HCT116 (cell line): Measurements from ENCODE around the gene ANGPT4.

ENCODE experiments used
- EGR1 ChIP-seq: IDR thresholded peaks from 2 replicates; pipeline ENCODE4 v1.6.1; 2012; ENCODE audit warnings: low read depth
- EZH2 ChIP-seq: fragments of 200-600 bp; sonication (generic); IDR thresholded peaks from 2 replicates; pipeline ENCODE4 v1.6.1; 2017; ENCODE audit warnings: antibody characterized with exemption, mixed run types
- RAD21 ChIP-seq: IDR thresholded peaks from 2 replicates; pipeline ENCODE4 v1.6.1; 2012; ENCODE audit warnings: low read depth, mild to moderate bottlenecking
- SIN3A ChIP-seq: IDR thresholded peaks from 2 replicates; pipeline ENCODE4 v1.6.1; 2012; ENCODE audit warnings: low read depth
- SP1 ChIP-seq: IDR thresholded peaks from 2 replicates; pipeline ENCODE4 v1.6.1; 2012; ENCODE audit warnings: low read depth
- ZFX ChIP-seq: fragments of 450-650 bp; IDR thresholded peaks from 2 replicates; pipeline ENCODE4 v1.6.1; 2017
- TF ChIP-seq, protein P1 (sequence below), 3 experiments: fragments of 200-600 bp in 1 of 3; sonication (generic) in 1 of 3; IDR thresholded peaks in 2 of 3; conservative IDR thresholded peaks in 1 of 3; 2 replicates each; pipeline ENCODE4 v1.5.1; 2012 to 2017; ENCODE audit warnings: low read depth in 2 of 3, low read length in 2 of 3, antibody characterized with exemption in 1 of 3, borderline replicate concordance in 1 of 3, control low read depth in 1 of 3, mild to moderate bottlenecking in 1 of 3, mixed read lengths in 1 of 3, mixed run types in 1 of 3, moderate library complexity in 1 of 3; ENCODE audit not compliant: insufficient read depth in 1 of 3
- TF ChIP-seq, protein P2 (sequence below): IDR thresholded peaks from 2 replicates; pipeline ENCODE4 v1.6.1; 2012; ENCODE audit warnings: low read depth
- TF ChIP-seq, protein P3 (sequence below): IDR thresholded peaks from 2 replicates; pipeline ENCODE4 v1.6.1; 2012

DNA sequence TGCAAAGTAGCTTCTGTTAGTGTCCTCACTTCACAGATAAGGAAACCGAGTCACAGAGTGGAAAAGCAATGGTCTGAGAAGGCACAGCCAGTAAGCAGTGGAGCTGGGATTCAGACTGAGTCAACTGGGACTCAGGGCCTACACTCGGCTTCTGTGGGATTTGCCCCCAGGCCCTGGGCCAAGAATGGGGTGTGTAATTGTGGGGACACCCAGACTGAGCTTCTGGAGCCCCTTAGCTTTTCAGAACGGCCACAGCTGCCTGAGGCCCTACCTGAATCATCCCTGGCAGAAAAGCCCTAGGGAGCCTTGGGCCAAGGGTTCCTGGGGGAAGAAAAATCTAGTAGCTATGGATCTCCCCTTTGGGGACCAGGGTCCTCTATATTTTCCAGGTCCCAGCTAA, 6.5 kb downstream of the ANGPT4 start:
- TF ChIP-seq EZH2, result no peak
- TF ChIP-seq, protein P1, sequence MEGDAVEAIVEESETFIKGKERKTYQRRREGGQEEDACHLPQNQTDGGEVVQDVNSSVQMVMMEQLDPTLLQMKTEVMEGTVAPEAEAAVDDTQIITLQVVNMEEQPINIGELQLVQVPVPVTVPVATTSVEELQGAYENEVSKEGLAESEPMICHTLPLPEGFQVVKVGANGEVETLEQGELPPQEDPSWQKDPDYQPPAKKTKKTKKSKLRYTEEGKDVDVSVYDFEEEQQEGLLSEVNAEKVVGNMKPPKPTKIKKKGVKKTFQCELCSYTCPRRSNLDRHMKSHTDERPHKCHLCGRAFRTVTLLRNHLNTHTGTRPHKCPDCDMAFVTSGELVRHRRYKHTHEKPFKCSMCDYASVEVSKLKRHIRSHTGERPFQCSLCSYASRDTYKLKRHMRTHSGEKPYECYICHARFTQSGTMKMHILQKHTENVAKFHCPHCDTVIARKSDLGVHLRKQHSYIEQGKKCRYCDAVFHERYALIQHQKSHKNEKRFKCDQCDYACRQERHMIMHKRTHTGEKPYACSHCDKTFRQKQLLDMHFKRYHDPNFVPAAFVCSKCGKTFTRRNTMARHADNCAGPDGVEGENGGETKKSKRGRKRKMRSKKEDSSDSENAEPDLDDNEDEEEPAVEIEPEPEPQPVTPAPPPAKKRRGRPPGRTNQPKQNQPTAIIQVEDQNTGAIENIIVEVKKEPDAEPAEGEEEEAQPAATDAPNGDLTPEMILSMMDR (IDR thresholded peaks at IDR 0.05 in 2 of 3, conservative IDR thresholded peaks at IDR 0.05 in 1 of 3; ENCODE audit: borderline replicate concordance in 1 of 3, insufficient read depth in 1 of 3, low read depth in 2 of 3, low read length in 2 of 3), result no peak
- TF ChIP-seq RAD21, result no peak
- TF ChIP-seq SIN3A, result no peak
- TF ChIP-seq EGR1, result no peak
- no peak for TF ChIP-seq SP1
- TF ChIP-seq, protein P2, sequence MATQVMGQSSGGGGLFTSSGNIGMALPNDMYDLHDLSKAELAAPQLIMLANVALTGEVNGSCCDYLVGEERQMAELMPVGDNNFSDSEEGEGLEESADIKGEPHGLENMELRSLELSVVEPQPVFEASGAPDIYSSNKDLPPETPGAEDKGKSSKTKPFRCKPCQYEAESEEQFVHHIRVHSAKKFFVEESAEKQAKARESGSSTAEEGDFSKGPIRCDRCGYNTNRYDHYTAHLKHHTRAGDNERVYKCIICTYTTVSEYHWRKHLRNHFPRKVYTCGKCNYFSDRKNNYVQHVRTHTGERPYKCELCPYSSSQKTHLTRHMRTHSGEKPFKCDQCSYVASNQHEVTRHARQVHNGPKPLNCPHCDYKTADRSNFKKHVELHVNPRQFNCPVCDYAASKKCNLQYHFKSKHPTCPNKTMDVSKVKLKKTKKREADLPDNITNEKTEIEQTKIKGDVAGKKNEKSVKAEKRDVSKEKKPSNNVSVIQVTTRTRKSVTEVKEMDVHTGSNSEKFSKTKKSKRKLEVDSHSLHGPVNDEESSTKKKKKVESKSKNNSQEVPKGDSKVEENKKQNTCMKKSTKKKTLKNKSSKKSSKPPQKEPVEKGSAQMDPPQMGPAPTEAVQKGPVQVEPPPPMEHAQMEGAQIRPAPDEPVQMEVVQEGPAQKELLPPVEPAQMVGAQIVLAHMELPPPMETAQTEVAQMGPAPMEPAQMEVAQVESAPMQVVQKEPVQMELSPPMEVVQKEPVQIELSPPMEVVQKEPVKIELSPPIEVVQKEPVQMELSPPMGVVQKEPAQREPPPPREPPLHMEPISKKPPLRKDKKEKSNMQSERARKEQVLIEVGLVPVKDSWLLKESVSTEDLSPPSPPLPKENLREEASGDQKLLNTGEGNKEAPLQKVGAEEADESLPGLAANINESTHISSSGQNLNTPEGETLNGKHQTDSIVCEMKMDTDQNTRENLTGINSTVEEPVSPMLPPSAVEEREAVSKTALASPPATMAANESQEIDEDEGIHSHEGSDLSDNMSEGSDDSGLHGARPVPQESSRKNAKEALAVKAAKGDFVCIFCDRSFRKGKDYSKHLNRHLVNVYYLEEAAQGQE, result no peak
- no peak for TF ChIP-seq ZFX
- TF ChIP-seq, protein P3, sequence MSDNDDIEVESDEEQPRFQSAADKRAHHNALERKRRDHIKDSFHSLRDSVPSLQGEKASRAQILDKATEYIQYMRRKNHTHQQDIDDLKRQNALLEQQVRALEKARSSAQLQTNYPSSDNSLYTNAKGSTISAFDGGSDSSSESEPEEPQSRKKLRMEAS, result no peak
